Stimulated activated CD8-positive, alpha-beta memory T cell treated with anti-CD3 and anti-CD28 coated beads, Interleukin-7, amount 100 ng/mL, for 1 hour (primary cell): Measurements from ENCODE around the gene PPP1R18.
A peak's percentile ranks its signal among the peaks of the same experiment; 100 is the strongest.
"Not testable (repeated sequence)": the region's sequence is repeated elsewhere in the genome, so short reads cannot be mapped to it uniquely, and the experiment has no call there.

Experiments
- DNase-seq, 2 donors: peaks; one replicate each; pipeline ENCODE4 v3.0.0-alpha.2; 2020; ENCODE audit warnings: low read depth in 2 of 2

The PPP1R18 gene

GRCh38 chr6:30719791-30720737 lies 33.6 kb upstream of the PPP1R18 start, which contains the start of gene TUBB:
Gene TUBB (plus strand): TSS chr6:30720352. CDS start chr6:30720507, 155 bp downstream.
- DNase-seq, result peak; percentile 86 to 91

GRCh38 chr6:30719356-30719755 lies 32.9 kb upstream of the PPP1R18 start:
- DNase-seq, result no peak

GRCh38 chr6:30717845-30718720 lies 31.6 kb upstream of the PPP1R18 start:
- DNase-seq, result not testable (repeated sequence)

- DNase-seq, result peak; percentile 96 to 98
These were observed 30.8 kb upstream of the PPP1R18 start, which contains the start of gene MDC1 for GRCh38 chr6:30717129-30717844. Gene MDC1 (minus strand): TSS chr6:30717281. CDS start chr6:30715175, 2,106 bp downstream.

GRCh38 chr6:30716879-30717128 lies 30.4 kb upstream of the PPP1R18 start:
- no peak for DNase-seq

- no peak for DNase-seq
These were observed 27.8 kb upstream of the PPP1R18 start for GRCh38 chr6:30714263-30714662.

GRCh38 chr6:30712441-30712945 lies 26.0 kb upstream of the PPP1R18 start:
- DNase-seq, result no peak

GRCh38 chr6:30711758-30712380 lies 25.4 kb upstream of the PPP1R18 start:
- no peak for DNase-seq

- DNase-seq, result no peak
These were observed 22.8 kb upstream of the PPP1R18 start for GRCh38 chr6:30709101-30709868.

- DNase-seq, result no peak
These were observed 20.9 kb upstream of the PPP1R18 start for GRCh38 chr6:30707281-30707850.

GRCh38 chr6:30705620-30706019 lies 19.2 kb upstream of the PPP1R18 start:
- no peak for DNase-seq

GRCh38 chr6:30703821-30704220 lies 17.4 kb upstream of the PPP1R18 start:
- DNase-seq, result no peak

- DNase-seq, result no peak
These were observed 16.6 kb upstream of the PPP1R18 start for GRCh38 chr6:30703011-30703410.

- DNase-seq, result no peak
These were observed 13.9 kb upstream of the PPP1R18 start for GRCh38 chr6:30700340-30700739.

- no peak for DNase-seq
These were observed 10.0 kb upstream of the PPP1R18 start for GRCh38 chr6:30696432-30696831.

GRCh38 chr6:30691208-30691847 lies 4.9 kb upstream of the PPP1R18 start:
- no peak for DNase-seq

- peak in 1 of 2 donors; percentile 45 for DNase-seq
These were observed 4.2 kb upstream of the PPP1R18 start, which contains the start of gene NRM for GRCh38 chr6:30690403-30691207. Gene NRM (minus strand): TSS chr6:30690984. CDS start chr6:30690974, 10 bp downstream.

GRCh38 chr6:30689985-30690384 lies 3.5 kb upstream of the PPP1R18 start:
- no peak for DNase-seq
